Astrocyte (in vitro differentiated cells and primary cell): ENCODE measurements around the gene NPIPB8. TPM values are rescaled to one million over a fixed set of nuclear protein-coding genes. Genes with fewer than 3 reads are reported as not detected.
"Not testable (repeated sequence)": the region's sequence is repeated elsewhere in the genome, so short reads cannot be mapped to it uniquely, and the experiment has no call there.

ENCODE experiments used
- DNase-seq: peaks from one replicate; pipeline ENCODE4 v3.0.0-alpha.2; 2010; ENCODE audit warnings: low read depth
- FAIRE-seq: peaks from 2 replicates; lab custom pipeline; 2011; peaks lifted over from hg19 to GRCh38; lab: Jason Lieb, UNC
- H2AFZ ChIP-seq: 2 replicates; pipeline ENCODE4 v1.6.0; 2012; ENCODE audit warnings: low read depth, low read length, inconsistent platforms
- H3K27ac ChIP-seq: 2 replicates; pipeline ENCODE4 v1.5.1; 2011; ENCODE audit warnings: low read depth, low read length, inconsistent platforms
- H3K27me3 ChIP-seq: 2 replicates; pipeline ENCODE4 v1.6.0; 2011; ENCODE audit warnings: low read length, inconsistent platforms; ENCODE audit not compliant: insufficient read depth
- H3K36me3 ChIP-seq: 2 replicates; pipeline ENCODE4 v1.5.1; 2011; ENCODE audit warnings: low read length, inconsistent platforms; ENCODE audit not compliant: insufficient read depth
- H3K4me1 ChIP-seq: 2 replicates; pipeline ENCODE4 v1.5.1; 2011; ENCODE audit warnings: low read length, inconsistent platforms; ENCODE audit not compliant: insufficient read depth
- H3K4me2 ChIP-seq: 2 replicates; pipeline ENCODE4 v1.6.0; 2012; ENCODE audit warnings: low read length, inconsistent platforms
- H3K4me3 ChIP-seq: 2 replicates; pipeline ENCODE4 v1.5.1; 2011; ENCODE audit warnings: low read depth, mild to moderate bottlenecking, low read length, inconsistent platforms; ENCODE audit not compliant: insufficient read depth
- H3K79me2 ChIP-seq: 2 replicates; pipeline ENCODE4 v1.6.0; 2012; ENCODE audit warnings: mild to moderate bottlenecking, low read length, inconsistent platforms; ENCODE audit not compliant: insufficient read depth
- H3K9ac ChIP-seq: 2 replicates; pipeline ENCODE4 v1.6.0; 2012; ENCODE audit warnings: mild to moderate bottlenecking, low read length, inconsistent platforms
- H3K9me3 ChIP-seq: 2 replicates; pipeline ENCODE4 v1.5.1; 2012; ENCODE audit warnings: low read depth, mild to moderate bottlenecking, low read length, inconsistent platforms; ENCODE audit not compliant: insufficient read depth
- H4K20me1 ChIP-seq: 2 replicates; pipeline ENCODE4 v1.6.0; 2012; ENCODE audit warnings: low read length, inconsistent platforms; ENCODE audit not compliant: insufficient read depth
- H3K27ac Mint-ChIP-seq: one replicate; pipeline ENCODE4 v1.8.0; 2021; ENCODE audit warnings: mild to moderate bottlenecking, mixed read lengths; ENCODE audit not compliant: unreplicated experiment
- H3K27me3 Mint-ChIP-seq: one replicate; pipeline ENCODE4 v1.8.0; 2021; ENCODE audit warnings: low read depth, mixed read lengths; ENCODE audit not compliant: unreplicated experiment
- H3K36me3 Mint-ChIP-seq: one replicate; pipeline ENCODE4 v1.8.0; 2021; ENCODE audit warnings: low read depth, mixed read lengths; ENCODE audit not compliant: unreplicated experiment
- H3K4me1 Mint-ChIP-seq: one replicate; pipeline ENCODE4 v1.8.0; 2021; ENCODE audit warnings: low read depth, mixed read lengths; ENCODE audit not compliant: unreplicated experiment
- H3K4me3 Mint-ChIP-seq: one replicate; pipeline ENCODE4 v1.8.0; 2021; ENCODE audit warnings: mild to moderate bottlenecking, moderate library complexity, mixed read lengths; ENCODE audit not compliant: unreplicated experiment
- H3K9me3 Mint-ChIP-seq: one replicate; pipeline ENCODE4 v1.8.0; 2021; ENCODE audit warnings: mild to moderate bottlenecking, mixed read lengths; ENCODE audit not compliant: unreplicated experiment
- EZH2 ChIP-seq: IDR thresholded peaks from 2 replicates; pipeline ENCODE4 v1.6.1; 2012; ENCODE audit warnings: mild to moderate bottlenecking, low read length, inconsistent platforms; ENCODE audit not compliant: insufficient read depth
- total RNA-seq: library from RNA; stranded (reverse); gene quantifications from 2 replicates; pipeline ENCODE4 v1.2.1, GENCODE V29; 2021
- TF ChIP-seq, protein P1 (sequence below): IDR thresholded peaks from 2 replicates; pipeline ENCODE4 v1.5.1; 2011; ENCODE audit warnings: low read depth, mild to moderate bottlenecking, inconsistent platforms, low read length, moderate library complexity; ENCODE audit not compliant: insufficient read depth

Gene NPIPB8
- total RNA-seq, 1 donor from 2014 or later, result not detected

DNA sequence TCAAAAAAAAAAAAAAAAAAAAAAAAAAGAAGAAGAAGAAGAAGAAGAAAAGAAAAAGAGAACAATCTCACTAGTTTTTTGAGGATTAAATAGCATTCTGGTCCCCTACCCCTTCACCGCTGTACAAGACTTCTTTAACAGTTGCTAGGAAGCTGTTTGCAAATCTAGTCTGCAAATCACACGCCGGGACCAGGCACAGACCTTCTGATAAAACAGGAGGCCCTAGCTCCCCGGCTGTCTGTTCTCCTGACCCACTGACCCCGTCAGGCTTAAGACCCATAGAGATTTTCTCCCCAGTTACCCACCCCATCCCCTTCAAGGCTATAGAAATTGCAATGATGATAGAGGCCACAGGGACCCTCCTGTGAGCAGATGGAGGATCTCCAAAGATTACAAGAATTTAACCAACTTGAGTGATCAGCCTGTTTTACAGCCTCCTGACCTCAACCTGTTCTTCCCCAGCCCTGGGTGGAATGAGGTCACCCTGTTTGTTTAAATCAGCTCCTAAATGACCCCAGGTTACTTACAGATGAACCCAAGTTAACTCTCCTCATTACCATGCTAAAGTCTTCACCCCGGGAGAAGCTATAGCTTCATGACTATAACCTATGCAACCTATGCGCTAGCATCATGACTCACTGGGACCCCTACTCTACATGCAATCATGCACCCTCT is 16.2 kb upstream of the NPIPB8 start:
- H3K79me2 ChIP-seq, result no peaks in the 10 kb centered on the region
- no peaks in the 10 kb centered on the region for H3K27me3 ChIP-seq
- no peaks in the 10 kb centered on the region for H4K20me1 ChIP-seq
- FAIRE-seq (no peak), DNase-seq (no peak)
- peaks cover 14% of the 10 kb centered on the region for H3K27me3 Mint-ChIP-seq
- TF ChIP-seq EZH2, result no peak
- TF ChIP-seq, protein P1, sequence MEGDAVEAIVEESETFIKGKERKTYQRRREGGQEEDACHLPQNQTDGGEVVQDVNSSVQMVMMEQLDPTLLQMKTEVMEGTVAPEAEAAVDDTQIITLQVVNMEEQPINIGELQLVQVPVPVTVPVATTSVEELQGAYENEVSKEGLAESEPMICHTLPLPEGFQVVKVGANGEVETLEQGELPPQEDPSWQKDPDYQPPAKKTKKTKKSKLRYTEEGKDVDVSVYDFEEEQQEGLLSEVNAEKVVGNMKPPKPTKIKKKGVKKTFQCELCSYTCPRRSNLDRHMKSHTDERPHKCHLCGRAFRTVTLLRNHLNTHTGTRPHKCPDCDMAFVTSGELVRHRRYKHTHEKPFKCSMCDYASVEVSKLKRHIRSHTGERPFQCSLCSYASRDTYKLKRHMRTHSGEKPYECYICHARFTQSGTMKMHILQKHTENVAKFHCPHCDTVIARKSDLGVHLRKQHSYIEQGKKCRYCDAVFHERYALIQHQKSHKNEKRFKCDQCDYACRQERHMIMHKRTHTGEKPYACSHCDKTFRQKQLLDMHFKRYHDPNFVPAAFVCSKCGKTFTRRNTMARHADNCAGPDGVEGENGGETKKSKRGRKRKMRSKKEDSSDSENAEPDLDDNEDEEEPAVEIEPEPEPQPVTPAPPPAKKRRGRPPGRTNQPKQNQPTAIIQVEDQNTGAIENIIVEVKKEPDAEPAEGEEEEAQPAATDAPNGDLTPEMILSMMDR, result no peak
- H3K27ac Mint-ChIP-seq, result peak overlapping the region; percentile 60
- H3K4me3 Mint-ChIP-seq, result no peak overlapping the region
- H2AFZ ChIP-seq, result no peak overlapping the region
- H3K9ac ChIP-seq, result no peak overlapping the region
- no peak overlapping the region for H3K27ac ChIP-seq
- no peaks in the 10 kb centered on the region for H3K36me3 Mint-ChIP-seq
- no peaks in the 10 kb centered on the region for H3K4me1 Mint-ChIP-seq
- no peaks in the 10 kb centered on the region for H3K36me3 ChIP-seq
- H3K4me3 ChIP-seq, result no peak overlapping the region
- no peaks in the 10 kb centered on the region for H3K9me3 ChIP-seq
- no peak overlapping the region for H3K4me2 ChIP-seq
- no peaks in the 10 kb centered on the region for H3K9me3 Mint-ChIP-seq
- no peaks in the 10 kb centered on the region for H3K4me1 ChIP-seq

DNA sequence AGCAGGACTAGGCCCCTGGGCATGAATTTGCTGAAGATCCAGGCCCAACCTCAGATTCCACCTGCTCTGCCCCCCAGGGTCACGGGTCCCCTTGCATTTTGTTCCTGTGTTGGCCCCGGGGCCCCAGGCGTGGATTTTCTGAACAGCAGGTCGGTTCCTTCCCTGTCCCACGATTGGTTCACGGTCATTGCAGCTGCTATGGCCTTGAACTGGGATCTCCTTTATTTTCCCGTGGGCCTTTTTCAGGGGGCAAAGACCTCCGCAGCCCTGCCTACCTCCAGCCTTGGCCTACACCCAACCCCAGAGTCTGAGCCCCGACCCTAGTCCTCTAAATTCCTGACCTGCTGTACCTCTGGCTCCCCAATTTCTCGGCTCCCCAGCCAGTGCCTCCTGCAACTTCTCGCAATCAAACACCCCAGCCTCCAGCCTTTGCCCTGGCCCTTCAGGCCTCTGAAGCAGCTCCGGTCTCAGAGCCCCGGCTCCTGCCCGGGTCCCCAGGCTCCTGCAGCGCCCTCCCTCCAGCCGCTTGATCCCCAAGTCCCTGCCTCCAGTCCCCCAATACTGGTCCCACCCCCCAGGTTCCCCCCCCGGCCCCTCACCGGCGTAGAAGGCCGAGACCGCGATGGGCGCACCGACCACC is 15.2 kb upstream of the NPIPB8 start:
- H3K27ac ChIP-seq, H3K27me3 Mint-ChIP-seq, FAIRE-seq, H3K9ac ChIP-seq, H3K4me3 ChIP-seq, H3K36me3 Mint-ChIP-seq, H4K20me1 ChIP-seq, H3K9me3 Mint-ChIP-seq, H3K4me1 ChIP-seq, H3K27ac Mint-ChIP-seq, H3K27me3 ChIP-seq, H3K4me3 Mint-ChIP-seq, H3K36me3 ChIP-seq, DNase-seq, H3K4me1 Mint-ChIP-seq, H3K9me3 ChIP-seq, H3K79me2 ChIP-seq: not testable (repeated sequence)
- H3K4me2 ChIP-seq, result peak overlapping the region; percentile 82
- peak overlapping the region; percentile 90 for H2AFZ ChIP-seq

DNA sequence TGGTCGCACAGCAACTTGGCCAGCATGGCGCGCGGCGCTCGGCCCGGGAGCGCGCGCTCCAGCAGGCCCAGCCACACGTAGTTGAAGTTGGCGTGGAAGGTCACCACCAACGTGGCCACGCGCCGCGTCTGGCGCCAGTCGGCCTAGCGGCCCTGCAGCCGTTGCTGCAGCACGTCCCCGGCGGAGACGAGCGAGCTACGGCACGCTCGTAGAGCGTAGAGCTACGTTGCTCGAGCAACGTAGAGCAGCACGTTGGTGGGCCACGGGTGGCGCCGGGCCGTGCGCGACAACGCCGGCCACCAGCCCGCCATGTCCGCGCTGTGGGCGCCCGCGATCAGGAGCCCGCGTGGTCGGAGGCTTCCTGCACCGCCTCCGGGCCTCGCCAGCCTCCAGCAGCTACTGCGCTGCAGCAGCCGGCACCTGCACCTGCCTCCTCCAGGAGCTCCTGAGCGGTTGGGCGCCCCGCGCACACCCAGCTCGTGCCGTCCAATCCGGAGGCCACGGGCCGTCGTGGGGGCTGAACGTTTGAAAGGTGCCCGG is 14.6 kb upstream of the NPIPB8 start:
- no peak overlapping the region for H3K27ac Mint-ChIP-seq
- H3K36me3 ChIP-seq, result no peaks in the 10 kb centered on the region
- H3K9me3 ChIP-seq, result no peaks in the 10 kb centered on the region
- H3K27me3 ChIP-seq, result no peaks in the 10 kb centered on the region
- H3K27ac ChIP-seq, result no peak overlapping the region
- H3K4me1 Mint-ChIP-seq, result no peaks in the 10 kb centered on the region
- H3K4me1 ChIP-seq, result no peaks in the 10 kb centered on the region
- TF ChIP-seq, protein P1, result no peak
- no peak for TF ChIP-seq EZH2
- no peak for DNase-seq
- H2AFZ ChIP-seq, result peak overlapping the region; percentile 90
- H3K27me3 Mint-ChIP-seq, result peaks cover 8% of the 10 kb centered on the region
- no peaks in the 10 kb centered on the region for H3K36me3 Mint-ChIP-seq
- H3K4me2 ChIP-seq, result peak overlapping the region; percentile 82
- no peaks in the 10 kb centered on the region for H3K9me3 Mint-ChIP-seq
- H3K9ac ChIP-seq, result no peak overlapping the region
- no peaks in the 10 kb centered on the region for H3K79me2 ChIP-seq
- H3K4me3 ChIP-seq, result peak overlapping the region; percentile 42
- no peak for FAIRE-seq
- H4K20me1 ChIP-seq, result no peaks in the 10 kb centered on the region
- H3K4me3 Mint-ChIP-seq, result no peak overlapping the region

DNA sequence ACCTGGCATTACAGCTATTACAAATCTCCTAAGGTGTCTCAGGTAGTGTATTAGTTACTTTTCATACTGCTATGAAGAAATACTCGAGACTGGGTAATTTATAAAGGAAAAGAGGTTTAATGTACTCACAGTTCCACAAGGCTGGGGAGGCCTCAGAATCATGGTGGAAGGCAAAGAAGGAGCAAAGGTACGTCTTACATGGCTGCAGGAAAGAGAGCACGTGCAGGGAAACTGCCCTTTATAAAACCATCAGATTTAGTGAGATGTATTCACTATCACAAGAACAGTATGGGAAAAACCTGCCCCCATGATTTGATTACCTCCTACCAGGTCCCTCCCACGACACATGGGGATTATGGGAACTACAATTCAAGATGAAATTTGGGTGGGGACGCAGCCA is 7.0 kb upstream of the NPIPB8 start:
- not testable (repeated sequence) for H4K20me1 ChIP-seq, DNase-seq, H3K9ac ChIP-seq, H3K4me3 ChIP-seq, FAIRE-seq, H3K4me2 ChIP-seq, H3K4me3 Mint-ChIP-seq, H3K27ac Mint-ChIP-seq, H3K27ac ChIP-seq, H3K9me3 Mint-ChIP-seq, H3K36me3 Mint-ChIP-seq, H3K79me2 ChIP-seq, H3K27me3 ChIP-seq, H3K9me3 ChIP-seq, H3K27me3 Mint-ChIP-seq, H3K36me3 ChIP-seq, H3K4me1 Mint-ChIP-seq, H3K4me1 ChIP-seq, H2AFZ ChIP-seq
